Osteoblast (primary cell): ENCODE measurements around the gene MYH16. TPM values are rescaled to one million over a fixed set of nuclear protein-coding genes. Genes with fewer than 3 reads are reported as not detected.

Source experiments
- DNase-seq: peaks from one replicate; pipeline ENCODE4 v3.0.0; 2011; ENCODE audit warnings: low spot score, mixed read lengths; ENCODE audit not compliant: insufficient read length; ENCODE audit errors: missing footprints
- H2AFZ ChIP-seq: 2 replicates; pipeline ENCODE4 v1.6.0; 2011; ENCODE audit warnings: mild to moderate bottlenecking, low read length
- H3K27ac ChIP-seq: 2 replicates; pipeline ENCODE4 v1.5.1; 2011; ENCODE audit warnings: mild to moderate bottlenecking, low read depth, low read length, moderate library complexity
- H3K27me3 ChIP-seq: 2 replicates; pipeline ENCODE4 v1.6.0; 2012; ENCODE audit warnings: mild to moderate bottlenecking, control low read depth, inconsistent platforms, low read length, moderate library complexity; ENCODE audit not compliant: insufficient read depth
- H3K36me3 ChIP-seq: 2 replicates; pipeline ENCODE4 v1.5.1; 2011; ENCODE audit warnings: mild to moderate bottlenecking, low read length, control low read depth, moderate library complexity; ENCODE audit not compliant: insufficient read depth
- H3K4me1 ChIP-seq: 2 replicates; pipeline ENCODE4 v1.5.1; 2011; ENCODE audit warnings: mild to moderate bottlenecking, low read length, control low read depth, moderate library complexity; ENCODE audit not compliant: insufficient read depth
- H3K4me2 ChIP-seq: 2 replicates; pipeline ENCODE4 v1.6.0; 2011; ENCODE audit warnings: mild to moderate bottlenecking, low read length; ENCODE audit not compliant: insufficient read depth
- H3K4me3 ChIP-seq: fragments of 200-600 bp; sonication (generic); 3 replicates; pipeline ENCODE4 v1.5.1; 2012; ENCODE audit warnings: mild to moderate bottlenecking, low read length, inconsistent platforms; ENCODE audit not compliant: insufficient read depth
- H3K79me2 ChIP-seq: 2 replicates; pipeline ENCODE4 v1.6.0; 2012; ENCODE audit warnings: mild to moderate bottlenecking, low read length, control low read depth, inconsistent platforms; ENCODE audit not compliant: insufficient read depth
- H3K9me3 ChIP-seq: 2 replicates; pipeline ENCODE4 v1.5.1; 2011; ENCODE audit warnings: low read depth, low read length, control low read depth
- H4K20me1 ChIP-seq: 2 replicates; pipeline ENCODE4 v1.6.0; 2012; ENCODE audit warnings: mild to moderate bottlenecking, low read length, control low read depth; ENCODE audit not compliant: insufficient read depth
- CTCF ChIP-seq: IDR thresholded peaks from 2 replicates; pipeline ENCODE4 v1.5.1; 2011; ENCODE audit warnings: mild to moderate bottlenecking, low read depth, low read length, moderate library complexity; ENCODE audit errors: extremely low read depth
- total RNA-seq: library from RNA; depleted of rRNA; stranded (reverse); fragments of >200 nt; gene quantifications from 2 replicates; pipeline ENCODE4 v1.2.3, GENCODE V29; 2012

Gene MYH16
- total RNA-seq, 1 donor = not detected

GRCh38 chr7:99293167-99293566 lies 20.5 kb downstream of the MYH16 start:
- TF ChIP-seq CTCF = no peak
- Histone ChIP-seq H3K4me2 (no peak overlapping the region), H3K27me3 (no peaks in the 10 kb centered on the region), H3K4me3 (no peak overlapping the region), H3K79me2 (no peaks in the 10 kb centered on the region), H2AFZ (no peak overlapping the region), H3K9me3 (no peaks in the 10 kb centered on the region), H3K27ac (no peak overlapping the region), H3K36me3 (no peaks in the 10 kb centered on the region), H3K4me1 (no peaks in the 10 kb centered on the region), H4K20me1 (no peaks in the 10 kb centered on the region)
- no peak for DNase-seq

- no peaks in the 10 kb centered on the region for H4K20me1 ChIP-seq
- no peak for TF ChIP-seq CTCF
- no peak overlapping the region for H3K4me2 ChIP-seq
- H3K79me2 ChIP-seq = no peaks in the 10 kb centered on the region
- H2AFZ ChIP-seq = no peak overlapping the region
- no peaks in the 10 kb centered on the region for H3K27me3 ChIP-seq
- no peak overlapping the region for H3K4me3 ChIP-seq
- no peaks in the 10 kb centered on the region for H3K9me3 ChIP-seq
- H3K36me3 ChIP-seq = no peaks in the 10 kb centered on the region
- H3K27ac ChIP-seq = no peak overlapping the region
- H3K4me1 ChIP-seq = no peaks in the 10 kb centered on the region
- DNase-seq = no peak
These were observed 21.0 kb downstream of the MYH16 start for GRCh38 chr7:99293650-99294049.

- Histone ChIP-seq H2AFZ (no peak overlapping the region), H3K4me3 (no peak overlapping the region), H3K4me1 (no peaks in the 10 kb centered on the region), H4K20me1 (no peaks in the 10 kb centered on the region), H3K27me3 (no peaks in the 10 kb centered on the region), H3K79me2 (no peaks in the 10 kb centered on the region), H3K36me3 (no peaks in the 10 kb centered on the region), H3K4me2 (no peak overlapping the region), H3K9me3 (no peaks in the 10 kb centered on the region), H3K27ac (no peak overlapping the region)
- no peak for TF ChIP-seq CTCF
- no peak for DNase-seq
These were observed 23.8 kb downstream of the MYH16 start for GRCh38 chr7:99296471-99296870.

- H4K20me1 ChIP-seq = no peaks in the 10 kb centered on the region
- H3K36me3 ChIP-seq = no peaks in the 10 kb centered on the region
- H3K4me3 ChIP-seq = no peak overlapping the region
- H3K27ac ChIP-seq = no peak overlapping the region
- H3K27me3 ChIP-seq = no peaks in the 10 kb centered on the region
- no peaks in the 10 kb centered on the region for H3K9me3 ChIP-seq
- TF ChIP-seq CTCF = no peak
- no peak for DNase-seq
- no peak overlapping the region for H3K4me2 ChIP-seq
- H3K79me2 ChIP-seq = no peaks in the 10 kb centered on the region
- H2AFZ ChIP-seq = no peak overlapping the region
- no peaks in the 10 kb centered on the region for H3K4me1 ChIP-seq
These were observed 28.9 kb downstream of the MYH16 start for GRCh38 chr7:99301496-99301895.
